Posterior vena cava (tissue), 2 donors: ENCODE data around the gene PRDM15. TPM values are rescaled to one million over a fixed set of nuclear protein-coding genes. Genes with fewer than 3 reads are reported as not detected.
A peak's percentile ranks its signal among the peaks of the same experiment; 100 is the strongest.

ENCODE experiments used
- DNase-seq: peaks from one replicate; pipeline ENCODE4 v3.0.0-alpha.2; 2020; ENCODE audit warnings: low spot score
- intact Hi-C, 2 donors: fragments of 100-400 bp; cut with DNase I; formaldehyde crosslinking; loops; one replicate each; pipeline versions ENCODE4 v1.14.1 to v1.14.2; 2022 to 2023
- total RNA-seq, 2 donors: library from RNA; stranded (reverse); fragmentation: NEBNext Ultra II Directional; extraction: Animal tissue kit (Norgen Biotek cat#: 25700); gene quantifications; one replicate each; pipeline ENCODE4 v1.2.1, GENCODE V29; 2021
- donor health status: DM: yes; HTN: yes; CAD: no.
- donor health status: DM: yes; HTN: yes; CAD: no.

The PRDM15 gene
- total RNA-seq, 2 donors from 2014 or later, result 2.9 to 5.0 TPM

DNA sequence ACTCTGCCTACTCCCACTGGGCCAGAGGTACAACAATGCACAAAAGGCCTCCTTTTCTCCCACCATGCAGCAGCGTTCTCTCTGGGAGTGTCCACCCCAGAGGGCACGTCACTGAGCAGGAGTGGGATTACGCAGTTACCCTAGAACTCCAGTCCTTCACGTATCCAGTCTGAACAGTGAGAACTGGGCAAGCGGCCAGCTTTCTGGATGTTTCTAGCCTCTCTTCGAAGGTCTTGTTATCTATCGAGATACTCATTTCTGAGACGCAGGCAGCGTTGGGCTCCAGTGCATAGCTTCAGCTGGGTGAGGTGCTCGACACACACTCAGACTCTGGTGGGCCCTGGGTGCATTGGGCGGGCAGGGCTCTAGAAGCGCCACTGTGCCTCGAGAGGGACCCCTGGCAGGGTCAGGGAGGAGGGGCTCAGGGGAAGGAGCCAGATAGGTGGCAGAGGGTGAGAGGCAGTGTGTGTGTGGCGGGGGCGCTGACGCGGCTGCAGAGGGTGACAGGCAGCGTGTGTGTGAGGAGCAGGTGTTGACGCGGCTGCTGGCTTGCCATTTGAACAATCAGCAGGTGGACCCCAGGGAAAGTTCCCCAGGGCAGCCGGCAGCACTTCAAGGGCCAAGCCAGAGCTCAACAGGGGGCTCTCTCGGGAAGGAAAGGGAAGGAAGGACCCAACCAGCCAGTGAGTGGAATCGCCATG is 27.9 kb downstream of the PRDM15 start:
- DNase-seq, result peak; percentile 81
- intact Hi-C loops, result no loop called here

DNA sequence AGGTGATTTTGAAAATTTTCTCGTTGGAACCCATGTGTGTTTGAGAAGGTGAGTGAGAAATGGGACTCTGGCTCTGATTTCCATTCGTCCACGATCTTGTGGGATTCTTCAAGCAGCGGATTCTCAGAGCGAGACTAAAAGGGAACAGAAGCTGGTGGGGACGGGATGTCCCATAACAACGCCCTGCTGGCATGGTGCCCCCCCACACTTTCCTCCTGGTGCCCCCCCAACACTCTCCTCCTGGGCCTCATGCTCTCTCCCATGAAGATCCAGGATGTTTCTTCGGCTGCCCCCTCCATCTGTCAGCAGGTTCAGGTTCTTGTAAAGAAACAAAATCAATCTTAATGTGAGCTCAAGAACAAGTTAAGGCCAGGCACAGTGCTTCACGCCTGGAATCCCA is 29.1 kb downstream of the PRDM15 start:
- intact Hi-C loops, result no loop called here
- DNase-seq, result peak; percentile 66

DNA sequence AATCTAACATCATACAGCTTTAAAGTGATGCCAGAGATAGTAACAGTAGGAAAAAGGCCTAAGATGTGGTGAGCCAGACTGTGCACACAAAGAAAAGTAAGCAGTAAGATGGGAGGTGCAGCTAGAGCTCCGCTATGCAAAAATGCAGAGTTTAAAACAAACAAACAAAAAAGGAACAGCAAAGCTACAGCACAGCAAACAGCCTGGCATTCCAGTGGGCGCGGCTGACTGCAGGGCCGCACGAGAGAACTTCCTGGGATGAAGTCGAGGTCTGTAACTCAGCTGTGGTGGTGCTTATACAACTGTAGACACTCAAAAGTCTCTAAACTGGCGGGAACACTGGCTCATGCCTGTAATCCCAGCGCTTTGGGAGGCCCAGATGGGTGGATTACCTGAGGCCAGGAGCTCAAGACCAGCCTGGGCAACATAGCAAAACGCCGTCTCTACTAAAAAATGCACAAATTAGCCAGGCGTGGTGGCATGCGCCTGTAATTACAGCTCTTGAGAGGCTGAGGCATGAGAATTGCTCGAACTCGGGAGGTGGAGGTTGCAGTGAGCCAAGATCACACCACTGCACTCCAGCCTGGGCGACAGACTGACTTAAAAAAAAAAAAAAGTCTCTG is 30.1 kb downstream of the PRDM15 start:
- intact Hi-C loops, result no loop called here
- no peak for DNase-seq

DNA sequence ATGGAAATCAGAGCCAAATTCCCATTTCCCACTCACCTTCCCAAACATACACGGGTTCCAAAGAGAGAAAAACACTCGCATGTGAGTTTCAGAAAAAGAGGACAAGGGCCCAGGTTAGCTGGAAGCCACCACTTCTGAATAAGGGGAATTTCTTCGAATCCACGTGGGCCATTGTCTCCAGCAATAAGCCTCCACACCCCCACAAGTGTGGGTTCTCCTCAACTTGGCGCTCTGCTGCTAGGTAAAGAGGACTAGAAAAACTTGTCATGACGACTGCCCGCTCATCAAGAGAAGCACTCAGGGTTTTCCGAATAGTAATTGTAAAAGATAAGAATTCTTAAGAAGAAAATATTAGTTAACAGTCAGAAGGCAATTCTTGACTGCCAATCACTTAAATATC is 30.6 kb downstream of the PRDM15 start:
- intact Hi-C loops, result no loop called here
- no peak for DNase-seq

DNA sequence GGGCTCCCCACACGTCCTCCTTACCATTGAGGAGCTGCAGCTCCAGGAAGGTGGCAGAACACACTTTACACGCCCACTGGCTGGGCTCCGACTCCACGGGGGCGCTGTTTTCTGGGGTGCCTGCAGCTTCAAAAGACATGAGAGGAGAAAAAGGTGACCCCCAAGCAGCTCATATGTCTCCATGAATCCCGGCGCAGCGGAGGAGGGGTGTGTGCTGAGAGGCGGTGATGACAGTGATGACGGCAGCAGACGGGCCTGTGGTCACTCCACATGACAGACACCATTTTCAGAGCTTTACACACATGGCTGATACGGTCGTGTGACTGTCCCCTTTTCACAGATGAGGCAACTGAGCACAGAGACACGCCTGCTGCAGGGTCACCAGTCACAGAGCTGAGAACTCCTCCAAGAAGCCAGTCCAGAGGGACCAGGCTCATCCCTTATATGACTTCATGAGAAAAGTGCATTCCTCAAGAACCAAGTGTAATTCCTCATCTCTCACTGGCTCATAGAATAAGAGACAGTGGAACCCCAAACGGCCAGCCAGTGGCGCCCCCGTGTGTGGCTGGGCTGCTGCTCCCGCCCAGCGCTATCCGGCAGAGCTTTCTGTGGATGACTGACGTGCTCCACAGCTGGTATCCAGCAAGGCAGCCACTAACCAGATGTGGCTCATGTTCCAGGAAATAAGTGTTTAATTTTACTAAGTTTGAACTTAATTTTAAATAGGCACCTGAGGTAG is 31.9 kb downstream of the PRDM15 start:
- DNase-seq, result no peak
- intact Hi-C loops, result loop anchor here in 1 of 2 donors (1.0 kb wide), 1 partner anchor 20 kb away; no protein-coding TSS in a partner anchor

DNA sequence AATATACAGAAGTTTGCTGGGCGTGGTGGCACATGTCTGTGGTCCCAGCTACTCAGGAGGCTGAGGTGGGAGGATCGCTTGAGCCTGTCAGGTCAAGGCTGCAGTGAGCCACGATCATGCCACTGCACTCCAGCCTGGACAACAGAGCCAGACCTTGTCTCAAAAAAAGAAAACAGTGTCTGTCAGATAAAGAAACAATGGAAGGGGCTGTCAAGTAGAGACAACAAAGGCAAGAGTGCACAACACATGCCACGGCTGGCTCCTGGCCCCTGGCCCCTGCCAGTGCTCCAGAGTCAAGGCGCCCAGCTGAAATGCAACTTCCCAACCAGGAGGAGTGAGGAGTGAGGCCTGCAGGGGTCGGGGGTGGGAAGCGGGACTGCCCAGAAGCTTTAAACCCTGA is 32.6 kb downstream of the PRDM15 start:
- DNase-seq, result no peak
- intact Hi-C loops, result no loop called here

DNA sequence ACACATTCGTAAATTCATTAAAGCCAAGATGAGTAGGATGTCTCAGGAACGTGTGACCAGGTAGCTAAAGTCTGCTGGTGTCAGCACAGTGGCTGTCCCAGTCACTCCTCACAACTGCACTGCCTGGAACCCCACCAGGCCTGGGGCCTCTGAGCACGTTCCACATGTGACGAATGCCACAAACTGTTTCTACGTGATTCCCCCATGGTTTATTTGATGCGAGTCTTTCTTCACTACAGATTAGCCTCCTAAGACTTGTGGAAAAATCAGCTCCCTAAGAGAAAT is 33.2 kb downstream of the PRDM15 start:
- no peak for DNase-seq
- intact Hi-C loops, result no loop called here

DNA sequence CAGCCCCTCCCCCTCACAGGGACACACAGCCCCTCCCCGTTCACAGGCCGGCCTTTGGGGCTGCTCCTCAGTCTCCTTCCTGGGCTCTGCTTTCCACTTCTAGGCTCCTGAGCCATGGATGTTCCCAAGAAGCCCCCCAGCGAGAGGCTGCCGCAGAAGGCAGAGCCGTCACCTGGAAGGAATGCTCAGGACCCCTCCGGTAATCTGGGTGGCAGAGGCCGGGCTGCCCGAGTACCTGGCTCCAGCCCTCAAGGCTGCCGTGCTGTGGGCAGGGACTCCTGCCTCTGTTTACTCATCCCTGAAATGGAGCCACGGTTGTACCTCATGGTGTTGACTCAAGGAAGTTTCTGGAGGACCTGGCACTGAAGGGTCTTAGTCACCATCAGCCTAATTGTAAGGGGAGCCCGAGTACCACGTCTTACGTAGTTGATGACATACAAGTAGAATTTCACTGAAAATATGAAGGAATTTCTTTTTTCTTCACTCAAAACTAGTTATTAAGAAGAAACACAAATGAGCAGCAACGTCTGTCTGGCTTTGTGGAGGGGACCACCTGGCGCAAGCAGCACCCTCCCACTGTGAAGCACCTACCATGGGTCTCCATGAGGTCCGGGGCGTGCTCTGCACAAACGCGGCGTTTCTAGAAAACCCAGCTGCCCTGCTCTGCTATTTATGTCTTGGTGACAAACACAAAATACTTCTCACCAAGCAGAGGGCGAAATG is 33.7 kb downstream of the PRDM15 start:
- intact Hi-C loops, result no loop called here
- DNase-seq, result no peak

DNA sequence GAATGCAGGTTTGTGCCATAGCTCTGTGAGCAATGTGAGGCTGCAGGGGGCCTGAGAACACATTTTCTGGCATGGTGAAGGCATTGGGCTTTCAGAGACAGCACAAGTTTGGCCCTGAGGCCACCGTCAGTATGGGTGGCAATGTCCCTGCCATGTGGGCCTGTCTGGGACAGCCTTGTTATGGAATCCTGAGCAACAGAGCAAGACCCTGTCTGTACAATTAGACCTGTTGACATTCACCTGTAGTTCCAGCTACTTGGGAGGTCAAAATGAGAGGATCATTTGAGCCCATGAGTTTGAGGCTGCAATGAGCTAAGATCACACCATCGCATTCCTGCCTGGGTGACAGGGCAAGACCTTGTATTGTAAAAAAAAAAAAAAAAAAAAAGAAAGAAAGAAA is 35.6 kb downstream of the PRDM15 start:
- no peak for DNase-seq

DNA sequence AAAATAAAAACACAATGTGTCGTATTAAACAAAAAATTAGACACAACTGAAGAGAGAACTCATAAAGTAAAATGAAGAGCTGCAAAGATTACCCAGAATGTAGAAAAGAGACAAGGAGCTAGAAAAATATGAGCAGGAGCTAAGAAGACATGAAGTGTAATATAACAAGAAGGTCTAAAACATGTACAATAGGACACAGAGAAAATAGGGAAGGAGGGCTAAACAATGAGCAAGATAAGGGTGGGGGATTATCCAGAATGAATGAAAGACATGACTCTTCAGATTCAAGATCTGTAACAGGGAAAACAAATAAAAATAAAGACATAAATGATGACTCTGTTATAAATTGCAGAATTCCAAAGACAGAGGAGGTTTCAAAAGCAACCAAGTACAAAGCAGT is 38.3 kb downstream of the PRDM15 start:
- intact Hi-C loops, result no loop called here
- no peak for DNase-seq

More for the DNA sequence above, 35.6 kb downstream of the PRDM15 start:
- intact Hi-C loops, result no loop called here

DNA sequence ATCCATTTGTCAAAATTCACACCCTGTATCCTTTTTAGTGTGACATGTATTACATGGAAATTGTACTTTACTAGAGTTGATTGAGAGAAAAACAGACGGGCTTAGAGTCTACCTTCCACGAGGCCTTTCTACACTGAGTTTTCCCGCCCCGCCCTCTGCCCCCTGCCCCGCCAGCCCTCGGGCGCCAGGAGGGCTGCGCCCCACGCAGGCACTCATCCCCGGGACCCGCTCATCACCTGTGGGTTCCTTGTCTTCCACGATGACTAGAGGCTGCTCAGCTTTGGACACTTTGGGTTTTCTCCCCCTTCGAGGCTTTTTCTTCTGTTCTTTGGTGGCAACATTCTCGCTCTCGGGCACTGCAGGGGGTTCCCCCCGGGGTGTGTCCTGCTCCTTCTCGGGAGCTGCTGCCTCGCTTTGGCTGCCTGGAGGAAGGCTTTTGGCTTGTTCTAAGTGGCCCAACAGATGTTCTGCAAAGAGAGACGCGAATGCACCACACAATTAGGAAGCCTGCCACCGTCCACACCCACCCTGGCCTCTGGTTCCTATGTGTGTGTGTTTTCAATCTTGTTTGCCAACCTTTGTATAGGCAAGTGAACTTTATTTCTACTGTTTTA is 39.6 kb downstream of the PRDM15 start:
- peak; percentile 56 for DNase-seq
- intact Hi-C loops, result no loop called here

DNA sequence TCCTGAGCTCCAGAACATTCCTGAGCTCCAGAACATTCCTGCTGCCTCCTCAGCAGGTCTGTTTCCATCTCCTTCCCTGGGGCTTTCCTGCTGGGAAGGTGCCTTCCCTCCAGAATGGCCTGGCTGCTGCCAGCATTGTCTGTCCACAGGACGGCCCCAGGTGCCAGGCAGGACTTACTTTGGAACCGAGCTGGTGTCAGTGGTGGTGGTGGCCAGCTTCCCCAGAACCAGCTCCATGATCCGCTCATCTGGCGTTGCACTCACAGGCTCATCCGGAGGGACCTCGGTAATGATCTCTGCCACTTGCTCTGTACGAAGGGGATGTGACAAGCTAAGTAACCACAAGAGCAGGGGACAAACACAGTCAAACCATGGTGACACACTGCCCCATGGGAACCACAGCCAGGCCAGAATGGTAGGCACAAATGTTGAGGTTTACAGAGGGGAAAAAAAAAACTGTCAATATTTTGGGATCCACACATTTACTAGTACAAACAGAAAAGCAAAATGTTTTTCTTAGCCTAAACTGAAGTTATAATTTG is 41.3 kb downstream of the PRDM15 start:
- intact Hi-C loops, result no loop called here
- no peak for DNase-seq

DNA sequence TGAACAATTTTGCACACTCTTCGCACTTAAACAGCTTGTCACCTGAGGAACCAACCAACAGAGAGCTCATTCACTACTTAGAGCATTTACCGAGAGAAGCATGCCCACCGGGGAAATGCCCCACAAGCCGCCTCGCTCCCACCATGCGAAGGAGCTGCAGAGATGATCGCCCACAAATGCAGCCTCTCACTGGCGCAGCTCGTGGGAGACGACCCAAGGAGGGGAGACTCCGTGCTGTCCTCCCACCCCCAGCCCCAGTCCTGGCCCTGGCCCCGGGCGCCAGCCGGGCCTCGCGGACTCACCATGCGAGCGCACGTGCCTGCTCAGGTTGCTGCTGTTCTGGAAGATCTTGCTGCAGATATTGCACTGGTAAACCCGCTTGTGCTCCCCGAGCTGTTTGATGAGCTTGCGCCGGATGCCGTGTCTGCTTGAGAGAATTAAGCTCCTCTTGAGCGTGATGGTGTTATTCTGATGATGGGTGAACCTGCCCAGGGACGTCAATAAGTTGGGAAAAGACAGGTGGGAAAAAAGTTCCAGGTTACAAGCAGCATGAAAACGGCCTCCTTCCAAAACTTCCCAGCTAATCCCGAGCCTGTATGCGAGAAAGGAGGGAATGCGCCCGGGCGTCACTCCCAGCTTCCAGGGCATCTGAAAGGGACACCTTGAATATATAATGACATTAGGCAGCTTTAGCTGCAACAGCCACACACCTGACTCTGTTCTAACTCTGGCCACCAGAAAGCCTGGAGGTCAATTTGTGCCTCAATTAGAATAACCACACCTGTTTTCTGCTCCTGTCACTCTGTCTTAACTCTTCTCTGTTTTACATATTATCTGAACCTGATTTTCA is 42.8 kb downstream of the PRDM15 start:
- intact Hi-C loops, result loop anchor here in 1 of 2 donors (1.0 kb wide), 2 partner anchors 20 to 290 kb away; no protein-coding TSS in a partner anchor
- DNase-seq, result no peak

DNA sequence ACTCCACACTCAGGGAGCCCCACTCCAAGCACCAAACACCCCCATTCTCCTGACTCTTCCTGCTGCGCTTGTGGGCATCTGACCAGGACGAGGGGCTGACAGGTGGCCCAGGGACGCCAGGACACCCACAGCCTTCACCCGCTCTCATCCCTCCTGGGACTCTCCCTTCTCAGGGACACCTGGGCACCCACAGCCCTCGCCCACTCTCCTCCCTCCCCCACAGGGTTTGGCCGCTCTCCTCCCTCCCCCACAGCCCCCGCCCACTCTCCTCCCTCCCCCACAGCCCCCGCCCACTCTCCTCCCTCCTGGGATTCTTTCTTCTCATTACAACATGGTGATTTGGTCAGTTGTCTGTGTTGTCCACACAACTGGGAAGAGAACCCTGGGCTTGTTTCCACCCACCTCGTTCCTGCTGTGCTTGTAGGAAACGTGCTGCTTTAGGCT is 43.4 kb downstream of the PRDM15 start:
- DNase-seq, result no peak
- intact Hi-C loops, result loop anchor here in 1 of 2 donors (1.0 kb wide), 2 partner anchors 21 to 291 kb away; no protein-coding TSS in a partner anchor

DNA sequence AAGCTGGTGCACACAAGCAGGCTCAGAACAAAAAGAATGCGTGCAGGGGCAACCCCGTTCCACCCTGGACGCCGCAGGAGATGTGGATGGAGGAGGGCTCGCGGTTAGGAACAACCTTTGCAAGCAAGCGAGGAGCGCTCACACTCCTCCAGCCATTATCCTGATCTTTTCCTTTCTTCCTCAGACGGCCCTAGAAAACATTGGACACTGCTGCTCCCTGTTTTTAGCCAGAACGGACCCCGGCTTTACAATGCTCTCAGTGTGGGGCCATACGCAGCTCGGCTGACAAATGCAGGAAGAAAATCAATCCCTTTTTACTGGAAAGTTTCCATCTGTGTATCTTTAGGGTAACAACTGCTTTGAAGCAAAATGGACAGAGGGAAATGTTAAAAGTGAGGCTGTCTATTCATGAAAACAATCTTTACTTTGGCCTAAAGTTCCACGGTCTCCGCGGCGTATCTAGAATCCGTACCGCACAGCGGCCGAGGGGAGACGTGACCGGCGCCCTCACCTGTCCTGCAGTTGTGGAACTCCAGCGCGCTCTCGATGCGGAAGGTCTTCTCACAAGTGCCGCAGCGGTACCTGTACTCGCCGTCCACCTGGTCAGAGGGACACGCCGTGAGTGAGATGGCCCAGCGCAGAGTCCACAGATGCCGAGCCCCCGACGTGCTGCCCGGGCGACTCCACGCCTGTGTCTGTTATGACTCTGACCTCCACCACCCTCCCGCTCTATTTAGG is 44.0 kb downstream of the PRDM15 start:
- no peak for DNase-seq
- intact Hi-C loops, result no loop called here

DNA sequence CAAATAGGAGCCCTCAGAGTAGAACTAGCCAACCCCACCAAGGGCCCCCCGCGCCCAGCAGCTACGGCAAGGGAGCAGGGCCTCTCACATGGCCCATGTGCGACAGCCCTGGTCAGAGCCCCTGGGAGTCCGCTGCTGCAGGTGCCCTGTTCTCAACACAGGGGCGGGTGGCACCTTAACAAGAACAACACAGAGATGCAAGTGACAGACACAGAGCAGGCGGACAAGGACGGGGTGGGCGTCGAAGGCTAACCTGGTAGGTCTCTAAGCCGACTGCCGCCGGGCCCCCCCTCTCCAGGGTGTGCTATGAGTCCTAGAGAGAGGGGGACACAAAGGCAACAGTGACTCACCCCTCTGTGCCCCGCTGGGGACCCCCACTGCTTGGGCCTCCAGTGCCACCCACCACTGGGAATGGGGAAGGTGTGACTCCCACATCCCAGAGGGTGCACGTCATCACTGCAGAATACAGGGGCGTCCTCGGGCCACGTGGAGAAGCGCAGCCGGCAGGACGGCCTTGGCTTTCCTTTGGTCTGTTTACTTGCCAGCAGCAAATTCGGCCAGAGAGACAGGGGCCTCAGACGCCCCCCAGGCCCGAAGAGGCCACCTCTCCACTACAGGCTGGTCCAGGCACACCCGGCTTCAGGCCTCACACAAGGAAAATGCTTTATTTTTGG is 44.8 kb downstream of the PRDM15 start:
- intact Hi-C loops, result no loop called here
- no peak for DNase-seq

DNA sequence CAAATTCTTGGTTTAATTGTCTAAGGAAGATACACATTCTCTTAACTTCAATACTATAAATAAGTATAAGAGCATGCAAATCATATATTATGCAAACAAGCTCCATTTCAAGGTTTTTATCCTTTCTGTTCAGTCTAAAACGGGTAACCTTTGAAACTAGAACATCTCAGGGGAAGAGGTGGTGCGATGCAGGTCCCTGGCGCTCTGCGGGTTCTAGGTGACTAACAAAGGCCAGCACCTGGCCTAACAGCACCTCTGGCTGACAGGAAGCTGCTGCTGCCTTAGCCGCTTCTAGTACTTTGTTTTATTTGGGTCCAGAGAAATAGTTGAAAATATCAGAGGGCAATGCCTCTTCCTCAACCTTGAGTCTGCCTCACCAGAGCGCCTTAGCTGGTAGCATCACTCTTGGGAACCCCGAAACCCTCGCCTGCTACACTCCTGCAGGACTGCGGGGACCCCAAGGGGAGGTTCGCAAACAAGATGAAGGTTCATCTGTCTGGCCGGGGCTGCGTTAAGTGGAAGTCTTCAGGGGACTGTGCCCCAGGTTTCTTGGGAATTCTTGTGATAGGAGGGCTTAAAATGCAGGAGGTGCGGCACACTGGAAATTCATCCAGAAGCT is 45.5 kb downstream of the PRDM15 start:
- intact Hi-C loops, result no loop called here
- no peak for DNase-seq
